AML-193 (cell line): ENCODE results near the gene IL7R.

Experiments
- DNase-seq, 2 experiments: peaks; one replicate each; lab custom pipeline; 2025; lab: John Stamatoyannopoulos, UW

The IL7R gene

GRCh38 chr5:35904443-35905132, 47.9 kb downstream of the IL7R start:
- no peak for DNase-seq

GRCh38 chr5:35908228-35908627, 51.5 kb downstream of the IL7R start:
- DNase-seq = peak; percentile 18 to 23

GRCh38 chr5:35908814-35909213, 52.1 kb downstream of the IL7R start:
- DNase-seq = no peak

- no peak for DNase-seq
Measured at GRCh38 chr5:35919191-35919590, 62.5 kb downstream of the IL7R start.

GRCh38 chr5:35920890-35921289, 64.2 kb downstream of the IL7R start:
- DNase-seq = no peak

GRCh38 chr5:35921930-35922329, 65.2 kb downstream of the IL7R start:
- DNase-seq = no peak

- no peak for DNase-seq
Measured at GRCh38 chr5:35922468-35922867, 65.8 kb downstream of the IL7R start.

- DNase-seq = no peak
Measured at GRCh38 chr5:35924122-35924949, 67.6 kb downstream of the IL7R start.

GRCh38 chr5:35924950-35925722, 68.4 kb downstream of the IL7R start:
- DNase-seq = peak; percentile 69 to 76

- peak; percentile 58 to 64 for DNase-seq
Measured at GRCh38 chr5:35926389-35927051, 69.8 kb downstream of the IL7R start.
